Activated naive CD4-positive, alpha-beta T cell treated with anti-CD3 and anti-CD28 coated beads, Interleukin-2, amount 10 ng/mL, durations not matched to agents 7 days and 5 days (primary cell): Measurements from ENCODE around the gene PCCB.

Experiments used
- CTCF ChIA-PET: fragments of 350-600 bp; sonication (Branson Sonifier 250); formaldehyde crosslinking; loops from one replicate; lab custom pipeline; 2021; ENCODE audit warnings: antibody characterized with exemption; lab: Charles Lee
- DNase-seq: peaks from one replicate; pipeline ENCODE4 v3.0.0-alpha.2; 2020
- H3K27ac Mint-ChIP-seq: one replicate; pipeline ENCODE4 v1.8.0; 2021; ENCODE audit warnings: mild to moderate bottlenecking, moderate library complexity, mixed read lengths
- H3K27me3 Mint-ChIP-seq: one replicate; pipeline ENCODE4 v1.8.0; 2021; ENCODE audit warnings: mild to moderate bottlenecking, mixed read lengths
- H3K36me3 Mint-ChIP-seq: one replicate; pipeline ENCODE4 v1.8.0; 2021; ENCODE audit warnings: mixed read lengths
- H3K4me1 Mint-ChIP-seq: one replicate; pipeline ENCODE4 v1.8.0; 2021; ENCODE audit warnings: mixed read lengths
- H3K4me3 Mint-ChIP-seq: one replicate; pipeline ENCODE4 v1.8.0; 2021; ENCODE audit warnings: mild to moderate bottlenecking, moderate library complexity, mixed read lengths
- H3K9me3 Mint-ChIP-seq: one replicate; pipeline ENCODE4 v1.8.0; 2021; ENCODE audit warnings: mixed read lengths

PCCB gene

GRCh38 chr3:136277115-136277514 is 27.0 kb downstream of the PCCB start:
- Mint-ChIP-seq H3K36me3 (peaks cover 29% of the 10 kb centered on the region), H3K9me3 (peaks cover 12% of the 10 kb centered on the region), H3K4me1 (peaks cover 5% of the 10 kb centered on the region), H3K27ac (peak overlapping the region; percentile 42), H3K27me3 (no peaks in the 10 kb centered on the region), H3K4me3 (no peak overlapping the region)
- CTCF ChIA-PET: no interaction called here
- no peak for DNase-seq

GRCh38 chr3:136277634-136278033 is 27.5 kb downstream of the PCCB start:
- peaks cover 9% of the 10 kb centered on the region for H3K4me1 Mint-ChIP-seq
- H3K27me3 Mint-ChIP-seq: no peaks in the 10 kb centered on the region
- H3K9me3 Mint-ChIP-seq: peaks cover 12% of the 10 kb centered on the region
- peaks cover 31% of the 10 kb centered on the region for H3K36me3 Mint-ChIP-seq
- no peak overlapping the region for H3K27ac Mint-ChIP-seq
- no peak overlapping the region for H3K4me3 Mint-ChIP-seq
- DNase-seq: no peak
- CTCF ChIA-PET: no interaction called here

- H3K36me3 Mint-ChIP-seq: peaks cover 29% of the 10 kb centered on the region
- no peak overlapping the region for H3K27ac Mint-ChIP-seq
- H3K4me3 Mint-ChIP-seq: no peak overlapping the region
- DNase-seq: no peak
- no peaks in the 10 kb centered on the region for H3K27me3 Mint-ChIP-seq
- peaks cover 12% of the 10 kb centered on the region for H3K9me3 Mint-ChIP-seq
- peaks cover 8% of the 10 kb centered on the region for H3K4me1 Mint-ChIP-seq
- CTCF ChIA-PET: no interaction called here
Measured at GRCh38 chr3:136279092-136279491, 29.0 kb downstream of the PCCB start.

- Mint-ChIP-seq H3K27me3 (no peaks in the 10 kb centered on the region), H3K27ac (no peak overlapping the region), H3K4me1 (peaks cover 8% of the 10 kb centered on the region), H3K4me3 (no peak overlapping the region), H3K36me3 (peaks cover 30% of the 10 kb centered on the region), H3K9me3 (peaks cover 12% of the 10 kb centered on the region)
- DNase-seq: no peak
- CTCF ChIA-PET: no interaction called here
Measured at GRCh38 chr3:136280961-136281360, 30.8 kb downstream of the PCCB start.

GRCh38 chr3:136281966-136282520 is 31.9 kb downstream of the PCCB start:
- Mint-ChIP-seq H3K36me3 (peaks cover 32% of the 10 kb centered on the region), H3K9me3 (peaks cover 12% of the 10 kb centered on the region), H3K4me1 (peaks cover 8% of the 10 kb centered on the region), H3K27ac (no peak overlapping the region), H3K4me3 (no peak overlapping the region), H3K27me3 (no peaks in the 10 kb centered on the region)
- DNase-seq: no peak
- CTCF ChIA-PET: no interaction called here

- Mint-ChIP-seq H3K27ac (no peak overlapping the region), H3K4me1 (peaks cover 8% of the 10 kb centered on the region), H3K36me3 (peaks cover 37% of the 10 kb centered on the region), H3K4me3 (no peak overlapping the region), H3K27me3 (no peaks in the 10 kb centered on the region), H3K9me3 (peaks cover 12% of the 10 kb centered on the region)
- CTCF ChIA-PET: no interaction called here
- DNase-seq: no peak
Measured at GRCh38 chr3:136283627-136284026, 33.5 kb downstream of the PCCB start.

GRCh38 chr3:136291302-136291701 is 41.2 kb downstream of the PCCB start:
- CTCF ChIA-PET: no interaction called here
- no peaks in the 10 kb centered on the region for H3K27me3 Mint-ChIP-seq
- peaks cover 19% of the 10 kb centered on the region for H3K36me3 Mint-ChIP-seq

GRCh38 chr3:136292500-136292899 is 42.4 kb downstream of the PCCB start:
- no peak overlapping the region for H3K4me3 Mint-ChIP-seq
- H3K27me3 Mint-ChIP-seq: no peaks in the 10 kb centered on the region
- CTCF ChIA-PET: no interaction called here
- H3K4me1 Mint-ChIP-seq: no peaks in the 10 kb centered on the region
- H3K36me3 Mint-ChIP-seq: peaks cover 17% of the 10 kb centered on the region
- no peaks in the 10 kb centered on the region for H3K9me3 Mint-ChIP-seq
- no peak overlapping the region for H3K27ac Mint-ChIP-seq
- DNase-seq: no peak

More at GRCh38 chr3:136291302-136291701, 41.2 kb downstream of the PCCB start:
- Mint-ChIP-seq H3K4me1 (no peaks in the 10 kb centered on the region), H3K4me3 (no peak overlapping the region), H3K27ac (no peak overlapping the region), H3K9me3 (no peaks in the 10 kb centered on the region)
- DNase-seq: no peak

- peaks cover 14% of the 10 kb centered on the region for H3K36me3 Mint-ChIP-seq
- H3K4me1 Mint-ChIP-seq: no peaks in the 10 kb centered on the region
- no peaks in the 10 kb centered on the region for H3K9me3 Mint-ChIP-seq
- no peak overlapping the region for H3K4me3 Mint-ChIP-seq
- no peaks in the 10 kb centered on the region for H3K27me3 Mint-ChIP-seq
- H3K27ac Mint-ChIP-seq: no peak overlapping the region
- CTCF ChIA-PET: no interaction called here
- no peak for DNase-seq
Measured at GRCh38 chr3:136293279-136293678, 43.1 kb downstream of the PCCB start.

- no peaks in the 10 kb centered on the region for H3K27me3 Mint-ChIP-seq
- peaks cover 16% of the 10 kb centered on the region for H3K36me3 Mint-ChIP-seq
- DNase-seq: no peak
- no peak overlapping the region for H3K27ac Mint-ChIP-seq
- H3K4me1 Mint-ChIP-seq: no peaks in the 10 kb centered on the region
- no peak overlapping the region for H3K4me3 Mint-ChIP-seq
- no peaks in the 10 kb centered on the region for H3K9me3 Mint-ChIP-seq
- CTCF ChIA-PET: interaction anchor here (0.7 kb wide), 1 partner anchor 8 kb away, joined by 3 read pairs; no protein-coding TSS in a partner anchor
Measured at GRCh38 chr3:136294176-136294575, 44.0 kb downstream of the PCCB start.

- Mint-ChIP-seq H3K4me3 (no peak overlapping the region), H3K4me1 (no peaks in the 10 kb centered on the region), H3K9me3 (no peaks in the 10 kb centered on the region), H3K27ac (no peak overlapping the region), H3K27me3 (no peaks in the 10 kb centered on the region), H3K36me3 (peaks cover 15% of the 10 kb centered on the region)
- DNase-seq: no peak
- CTCF ChIA-PET: no interaction called here
Measured at GRCh38 chr3:136296960-136297359, 46.8 kb downstream of the PCCB start.

GRCh38 chr3:136297826-136298225 is 47.7 kb downstream of the PCCB start:
- H3K36me3 Mint-ChIP-seq: peaks cover 14% of the 10 kb centered on the region
- no peaks in the 10 kb centered on the region for H3K9me3 Mint-ChIP-seq
- no peaks in the 10 kb centered on the region for H3K4me1 Mint-ChIP-seq
- no peak overlapping the region for H3K27ac Mint-ChIP-seq
- no peaks in the 10 kb centered on the region for H3K27me3 Mint-ChIP-seq
- CTCF ChIA-PET: no interaction called here
- no peak for DNase-seq
- no peak overlapping the region for H3K4me3 Mint-ChIP-seq

GRCh38 chr3:136300444-136300843 is 50.3 kb downstream of the PCCB start:
- CTCF ChIA-PET: no interaction called here
- no peak overlapping the region for H3K27ac Mint-ChIP-seq
- no peak for DNase-seq
- H3K4me1 Mint-ChIP-seq: no peaks in the 10 kb centered on the region
- no peaks in the 10 kb centered on the region for H3K27me3 Mint-ChIP-seq
- H3K9me3 Mint-ChIP-seq: no peaks in the 10 kb centered on the region
- H3K4me3 Mint-ChIP-seq: no peak overlapping the region
- peaks cover 10% of the 10 kb centered on the region for H3K36me3 Mint-ChIP-seq

GRCh38 chr3:136305879-136306278 is 55.7 kb downstream of the PCCB start:
- Mint-ChIP-seq H3K27me3 (no peaks in the 10 kb centered on the region), H3K36me3 (peaks cover 11% of the 10 kb centered on the region), H3K4me3 (no peak overlapping the region), H3K27ac (no peak overlapping the region), H3K4me1 (no peaks in the 10 kb centered on the region), H3K9me3 (no peaks in the 10 kb centered on the region)
- DNase-seq: no peak
- CTCF ChIA-PET: no interaction called here

- H3K27ac Mint-ChIP-seq: no peak overlapping the region
- H3K4me3 Mint-ChIP-seq: no peak overlapping the region
- CTCF ChIA-PET: no interaction called here
- DNase-seq: no peak
- H3K27me3 Mint-ChIP-seq: no peaks in the 10 kb centered on the region
- H3K4me1 Mint-ChIP-seq: no peaks in the 10 kb centered on the region
- no peaks in the 10 kb centered on the region for H3K9me3 Mint-ChIP-seq
- H3K36me3 Mint-ChIP-seq: peaks cover 14% of the 10 kb centered on the region
Measured at GRCh38 chr3:136311261-136311660, 61.1 kb downstream of the PCCB start.

- Mint-ChIP-seq H3K4me3 (no peak overlapping the region), H3K9me3 (no peaks in the 10 kb centered on the region), H3K36me3 (peaks cover 17% of the 10 kb centered on the region), H3K27ac (no peak overlapping the region), H3K4me1 (no peaks in the 10 kb centered on the region), H3K27me3 (no peaks in the 10 kb centered on the region)
- no peak for DNase-seq
- CTCF ChIA-PET: no interaction called here
Measured at GRCh38 chr3:136311968-136312367, 61.8 kb downstream of the PCCB start.
